ENCODE data around the gene FGA. TPM values are rescaled to one million over a fixed set of nuclear protein-coding genes. Genes with fewer than 3 reads are reported as not detected.

Gene FGA
- polyA plus RNA-seq, 1 of the 3 experiments (the other 2 are of a cell fraction) = not detected

GRCh38 chr4:154609532-154609931 lies 19.0 kb upstream of the FGA start:
- Histone ChIP-seq H3K4me2 (no peak overlapping the region), H3K27me3 (ENCODE audit: insufficient read depth) (0 out of 2 replicates have a peak, but pooled peaks cover 5% of the 10 kb centered on the region), H3K9me2 (no peaks in the 10 kb centered on the region), H3K36me3 (replicated peaks in 1 of 2; ENCODE audit: control insufficient read depth in 1 of 2, insufficient read depth in 2 of 2, low read length in 1 of 2) (no peaks in the 10 kb centered on the region), H3K9ac (no peak overlapping the region), H4K20me1 (ENCODE audit: insufficient read depth) (no peaks in the 10 kb centered on the region), H2AFZ (ENCODE audit: low read depth) (no peak overlapping the region), H3F3A (replicated peaks; ENCODE audit: insufficient read depth) (no peaks in the 10 kb centered on the region), H3K9me3 (no peaks in the 10 kb centered on the region), H3K4me1 (ENCODE audit: control insufficient read depth in 1 of 2, insufficient read depth in 2 of 2, low read depth in 1 of 2, low read length in 1 of 2) (no peaks in the 10 kb centered on the region), H3K4me3 (ENCODE audit: low read depth in 2 of 2, low read length in 1 of 2) (no peak overlapping the region), H3K27ac (ENCODE audit: low read depth in 2 of 2, low read length in 1 of 2) (no peak overlapping the region), H3K79me2 (ENCODE audit: insufficient read depth) (no peaks in the 10 kb centered on the region)
- 10% methylated on average over 4 of the region's 4 CpGs for WGBS (ENCODE audit: low lambda C conversion rate)
- POLR2A ChIA-PET = no interaction called here
- TF ChIP-seq MEF2A (IDR thresholded peaks at IDR 0.05; ENCODE audit: borderline replicate concordance, low read depth) (no peak), TEAD4 (IDR thresholded peaks at IDR 0.05; ENCODE audit: borderline replicate concordance, insufficient read depth) (no peak), GABPA (IDR thresholded peaks at IDR 0.05; ENCODE audit: low read depth) (no peak), TCF12 (IDR thresholded peaks at IDR 0.05) (no peak), RAD21 (IDR thresholded peaks at IDR 0.05; ENCODE audit: low read length) (no peak), SMC3 (IDR thresholded peaks at IDR 0.05; ENCODE audit: low read depth, low read length) (no peak), PBX3 (IDR thresholded peaks at IDR 0.05) (no peak), ELF1 (IDR thresholded peaks at IDR 0.05) (no peak), CHD2 (IDR thresholded peaks at IDR 0.05; ENCODE audit: low read length, partially characterized antibody) (no peak), MXI1 (IDR thresholded peaks at IDR 0.05; ENCODE audit: low read depth, low read length) (no peak), USF1 (IDR thresholded peaks at IDR 0.05; ENCODE audit: borderline replicate concordance, low read depth) (no peak), IRF3 (IDR thresholded peaks at IDR 0.05; ENCODE audit: low read depth, low read length) (no peak), NRF1 (IDR thresholded peaks at IDR 0.05; ENCODE audit: low read depth, low read length) (no peak), POLR2AphosphoS5 (IDR thresholded peaks at IDR 0.05; ENCODE audit: low read depth, low read length) (no peak), GATA2 (CRISPR knock-in tag; IDR thresholded peaks at IDR 0.05) (no peak), EZH2phosphoT487 (IDR thresholded peaks at IDR 0.05; ENCODE audit: borderline replicate concordance, low read depth) (no peak)
- TF ChIP-seq, protein P1, sequence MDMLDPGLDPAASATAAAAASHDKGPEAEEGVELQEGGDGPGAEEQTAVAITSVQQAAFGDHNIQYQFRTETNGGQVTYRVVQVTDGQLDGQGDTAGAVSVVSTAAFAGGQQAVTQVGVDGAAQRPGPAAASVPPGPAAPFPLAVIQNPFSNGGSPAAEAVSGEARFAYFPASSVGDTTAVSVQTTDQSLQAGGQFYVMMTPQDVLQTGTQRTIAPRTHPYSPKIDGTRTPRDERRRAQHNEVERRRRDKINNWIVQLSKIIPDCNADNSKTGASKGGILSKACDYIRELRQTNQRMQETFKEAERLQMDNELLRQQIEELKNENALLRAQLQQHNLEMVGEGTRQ (IDR thresholded peaks at IDR 0.05; ENCODE audit: borderline replicate concordance, low read depth, low read length) = no peak
- TF ChIP-seq, protein P2, sequence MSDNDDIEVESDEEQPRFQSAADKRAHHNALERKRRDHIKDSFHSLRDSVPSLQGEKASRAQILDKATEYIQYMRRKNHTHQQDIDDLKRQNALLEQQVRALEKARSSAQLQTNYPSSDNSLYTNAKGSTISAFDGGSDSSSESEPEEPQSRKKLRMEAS (IDR thresholded peaks at IDR 0.05; ENCODE audit: low read depth) = no peak
- CTCF ChIA-PET = interaction anchor here (2.1 to 3.5 kb wide), 3 partner anchors 9 to 57 kb away, joined by 11 to 13 read pairs (median 11); no protein-coding TSS in a partner anchor
- DNase-seq = no peak
